Cardiac fibroblast (primary cell): Measurements from ENCODE around the gene ARHGAP26.

Source experiments
- DNase-seq, 2 donors: peaks; one replicate each; pipeline versions ENCODE4 v3.0.0 to v3.0.0-alpha.2; 2010; ENCODE audit warnings: low read depth in 2 of 2
- H3K4me3 ChIP-seq, 2 donors: replicated peaks in 1 of 2; 1 replicate in 1 of 2; 2 replicates in 1 of 2; pipeline ENCODE4 v1.5.1; 2011; ENCODE audit warnings: low read depth in 2 of 2, low read length in 2 of 2, mild to moderate bottlenecking in 2 of 2, moderate library complexity in 1 of 2
- CTCF ChIP-seq: IDR thresholded peaks from one replicate; pipeline ENCODE4 v1.5.1; 2011; ENCODE audit warnings: low read depth, mild to moderate bottlenecking, low read length, inconsistent platforms

ARHGAP26 gene

GRCh38 chr5:142833517-142834449, 63.6 kb downstream of the ARHGAP26 start:
- no peak for TF ChIP-seq CTCF
- H3K4me3 ChIP-seq, result no peak overlapping the region
- DNase-seq, result no peak

GRCh38 chr5:142834504-142834903, 64.3 kb downstream of the ARHGAP26 start:
- no peak for DNase-seq
- no peak overlapping the region for H3K4me3 ChIP-seq
- no peak for TF ChIP-seq CTCF

- no peak for DNase-seq
- TF ChIP-seq CTCF, result no peak
Measured at GRCh38 chr5:142835540-142835939, 65.4 kb downstream of the ARHGAP26 start.

GRCh38 chr5:142836048-142836447, 65.9 kb downstream of the ARHGAP26 start:
- no peak for DNase-seq
- no peak for TF ChIP-seq CTCF
- no peak overlapping the region for H3K4me3 ChIP-seq

More at GRCh38 chr5:142835540-142835939, 65.4 kb downstream of the ARHGAP26 start:
- H3K4me3 ChIP-seq, result no peak overlapping the region

- no peak for DNase-seq
- TF ChIP-seq CTCF, result no peak
- H3K4me3 ChIP-seq, result no peak overlapping the region
Measured at GRCh38 chr5:142837081-142837725, 67.0 kb downstream of the ARHGAP26 start.

GRCh38 chr5:142838845-142839244, 68.7 kb downstream of the ARHGAP26 start:
- no peak for TF ChIP-seq CTCF
- no peak overlapping the region for H3K4me3 ChIP-seq
- DNase-seq, result no peak
